Fibroblast of lung (primary cell): ENCODE results near the gene COBL.

Experiments used
- CTCF ChIP-seq, 2 donors: IDR thresholded peaks in 1 of 2; conservative IDR thresholded peaks in 1 of 2; 1 replicate in 1 of 2; 2 replicates in 1 of 2; pipeline ENCODE4 v1.5.1; 2011 to 2012; ENCODE audit warnings: low read length in 2 of 2, control low read depth in 1 of 2, inconsistent platforms in 1 of 2, low read depth in 1 of 2, mild to moderate bottlenecking in 1 of 2
- EZH2 ChIP-seq: IDR thresholded peaks from 2 replicates; pipeline ENCODE4 v1.5.1; 2012; ENCODE audit warnings: low read length, control low read depth, mild to moderate bottlenecking; ENCODE audit errors: missing control alignments

GRCh38 chr7:51040787-51041186, 275.8 kb downstream of the COBL start:
- TF ChIP-seq CTCF (conservative IDR thresholded peaks at IDR 0.05 in 1 of 2, IDR thresholded peaks at IDR 0.05 in 1 of 2; ENCODE audit: low read depth in 1 of 2, low read length in 2 of 2) (no peak), EZH2 (no peak)
